Fibroblast of villous mesenchyme (primary cell): ENCODE measurements around the gene BRPF3. TPM values are rescaled to one million over a fixed set of nuclear protein-coding genes. Genes with fewer than 3 reads are reported as not detected.

Source experiments
- DNase-seq: peaks from one replicate; pipeline ENCODE4 v3.0.0-alpha.2; 2010; ENCODE audit warnings: low read depth
- H3K4me3 ChIP-seq: 2 replicates; pipeline ENCODE4 v1.5.1; 2011; ENCODE audit warnings: low read depth, mild to moderate bottlenecking, low read length
- CTCF ChIP-seq: IDR thresholded peaks from 2 replicates; pipeline ENCODE4 v1.5.1; 2012; ENCODE audit warnings: low read depth, mild to moderate bottlenecking, low read length; ENCODE audit not compliant: insufficient read depth
- total RNA-seq: library from RNA; depleted of rRNA; stranded (reverse); fragments of >200 nt; gene quantifications from 2 replicates; pipeline ENCODE4 v1.2.3, GENCODE V29; 2012

The BRPF3 gene
- total RNA-seq, 1 donor, result 22.5 TPM

- DNase-seq, result no peak
- no peak for TF ChIP-seq CTCF
These were observed 31.1 kb downstream of the BRPF3 start for GRCh38 chr6:36227379-36228228.

DNA sequence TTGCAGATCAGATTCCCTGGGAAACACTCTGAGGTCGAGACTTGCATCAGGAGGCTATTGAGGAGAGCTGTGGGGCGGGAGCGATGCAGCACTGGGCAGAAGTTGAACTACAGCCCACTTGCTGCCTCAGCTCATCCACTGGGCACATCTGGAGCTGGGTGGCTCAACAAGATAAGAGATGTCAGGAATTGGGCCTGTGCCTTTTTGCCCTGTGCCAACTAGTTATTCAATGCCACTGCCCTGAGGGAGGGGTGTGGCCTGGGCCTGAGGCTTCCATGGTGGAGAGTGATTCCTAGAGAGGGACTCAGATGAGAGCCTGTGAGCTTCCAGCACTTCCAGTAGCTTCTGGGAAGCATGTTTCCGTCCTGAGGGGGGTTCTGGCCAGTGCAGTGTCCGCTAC is 32.7 kb downstream of the BRPF3 start:
- TF ChIP-seq CTCF, result no peak
- DNase-seq, result no peak

More at GRCh38 chr6:36227379-36228228, 31.1 kb downstream of the BRPF3 start:
- no peak overlapping the region for H3K4me3 ChIP-seq

GRCh38 chr6:36230371-36230770 is 33.8 kb downstream of the BRPF3 start:
- DNase-seq, result no peak
- TF ChIP-seq CTCF, result no peak
- no peak overlapping the region for H3K4me3 ChIP-seq

More for the DNA sequence above, 32.7 kb downstream of the BRPF3 start:
- H3K4me3 ChIP-seq, result no peak overlapping the region

GRCh38 chr6:36232172-36232571 is 35.6 kb downstream of the BRPF3 start:
- no peak overlapping the region for H3K4me3 ChIP-seq
- TF ChIP-seq CTCF, result no peak
- DNase-seq, result no peak

DNA sequence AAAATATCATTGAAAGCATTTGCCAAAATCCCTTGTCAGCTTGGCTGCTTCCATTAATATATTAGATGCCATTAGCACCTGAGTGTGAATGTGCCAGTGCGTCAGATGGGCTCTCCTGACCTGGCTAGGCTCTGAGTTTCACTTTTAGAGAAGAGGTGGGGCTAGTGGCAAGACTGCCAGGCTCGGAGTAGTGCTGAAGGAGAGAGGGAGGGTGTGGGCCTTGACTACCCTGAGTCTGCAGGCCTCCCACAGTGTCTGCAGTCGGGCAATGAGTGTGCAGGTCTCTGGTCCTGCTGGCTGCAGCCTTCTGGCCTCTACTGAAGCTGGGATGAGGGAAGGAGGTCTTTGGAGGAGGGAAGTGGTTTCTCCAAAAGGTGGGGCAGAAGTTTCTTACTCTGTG is 38.8 kb downstream of the BRPF3 start:
- H3K4me3 ChIP-seq, result no peak overlapping the region
- no peak for TF ChIP-seq CTCF
- DNase-seq, result no peak

GRCh38 chr6:36235862-36236261 is 39.3 kb downstream of the BRPF3 start:
- no peak for TF ChIP-seq CTCF

More at GRCh38 chr6:36235862-36236261, 39.3 kb downstream of the BRPF3 start:
- no peak for DNase-seq
- no peak overlapping the region for H3K4me3 ChIP-seq
